Thyroid gland (tissue), 4 donors: ENCODE results near the gene TMOD3. TPM values are rescaled to one million over a fixed set of nuclear protein-coding genes. Genes with fewer than 3 reads are reported as not detected.

ENCODE experiments used
- DNase-seq, 2 donors: peaks; one replicate each; pipeline ENCODE4 v3.0.0-alpha.2; 2019
- H3K27ac ChIP-seq, 3 donors: fragments of 200-600 bp; sonication (generic); 1 replicate in 2 of 3; 2 replicates in 1 of 3; pipeline ENCODE4 v1.5.1; 2016 to 2019; ENCODE audit warnings: mild to moderate bottlenecking in 1 of 3, moderate library complexity in 1 of 3
- H3K27me3 ChIP-seq: fragments of 200-600 bp; sonication (generic); one replicate; pipeline ENCODE4 v1.5.1; 2019
- H3K36me3 ChIP-seq, 2 donors: fragments of 200-600 bp; sonication (generic); one replicate each; pipeline ENCODE4 v1.5.1; 2016 to 2019
- H3K4me1 ChIP-seq, 2 donors: fragments of 200-600 bp; sonication (generic); one replicate each; pipeline ENCODE4 v1.5.1; 2017 to 2019
- H3K4me3 ChIP-seq, 3 donors: fragments of 200-600 bp; sonication (generic); replicated peaks in 1 of 3; 1 replicate in 2 of 3; 2 replicates in 1 of 3; pipeline ENCODE4 v1.5.1; 2016; ENCODE audit warnings: mild to moderate bottlenecking in 1 of 3
- H3K9me3 ChIP-seq: fragments of 200-600 bp; sonication (generic); one replicate; pipeline ENCODE4 v1.5.1; 2017
- POLR2A ChIP-seq, 2 donors: fragments of 450-650 bp; IDR thresholded peaks; one replicate each; pipeline ENCODE4 v1.6.1; 2017; ENCODE audit warnings: antibody characterized with exemption in 2 of 2, mild to moderate bottlenecking in 2 of 2, moderate library complexity in 1 of 2
- WGBS, 2 donors: methylation state at CpG; one replicate each; pipeline ENCODE4 v1.1.5; 2017; 5-methylcytosine and 5-hydroxymethylcytosine counted together
- intact Hi-C: fragments of 100-400 bp; cut with DNase I; formaldehyde crosslinking; loops from one replicate; pipeline ENCODE4 v1.15.1; 2023
- total RNA-seq, 4 donors: library from RNA; depleted of rRNA; stranded (reverse); fragments of >200 nt; gene quantifications; one replicate each; pipeline ENCODE4 v1.2.3, GENCODE V29; 2016
- TF ChIP-seq, protein P1 (sequence below), 6 experiments: fragments of 200-600 bp in 3 of 6; fragments of 450-650 bp in 3 of 6; sonication (generic) in 3 of 6; IDR thresholded peaks; one replicate each; pipeline ENCODE4 v1.5.1; 2016 to 2019; ENCODE audit warnings: antibody characterized with exemption in 6 of 6, mild to moderate bottlenecking in 2 of 6, inconsistent platforms in 1 of 6, moderate library complexity in 1 of 6

Gene TMOD3
- total RNA-seq, 4 donors from 2014 or later, result 24.3 to 42.7 (median 30.9) TPM

DNA sequence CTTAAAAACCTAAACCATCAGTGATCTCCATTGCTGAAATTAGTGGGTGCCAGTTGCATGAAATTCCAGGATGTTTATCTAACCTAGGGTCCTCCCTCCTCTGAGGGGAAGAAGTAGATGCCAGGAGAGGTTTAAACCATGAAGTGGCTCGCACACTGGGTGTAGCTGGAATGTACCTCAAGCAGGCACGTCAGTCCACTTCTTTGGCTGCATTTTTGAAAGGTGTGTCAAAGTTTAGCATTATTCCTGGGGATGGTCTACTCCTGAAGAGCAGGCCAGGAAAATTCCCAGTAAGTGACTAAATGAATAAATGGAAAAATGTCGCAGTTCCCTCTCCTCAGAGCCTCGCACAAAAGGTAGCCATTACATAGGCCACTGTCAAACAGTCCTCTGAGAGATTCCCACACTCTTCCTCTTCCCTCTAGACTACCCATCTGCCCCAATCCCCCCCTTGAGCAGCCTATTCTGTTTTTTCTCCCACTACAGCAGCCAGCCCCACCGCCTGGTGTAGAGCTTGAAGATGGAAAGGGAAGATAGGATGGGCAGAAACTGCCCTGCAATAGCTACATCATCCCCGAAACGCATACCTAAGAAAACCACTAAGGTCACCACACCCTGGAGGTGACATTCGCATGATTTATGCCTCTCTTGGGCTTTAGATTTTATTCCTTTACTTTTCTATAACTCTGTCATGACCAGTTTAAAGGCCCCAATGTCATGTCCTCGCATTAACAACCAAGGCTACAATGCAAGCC lies 655 bp upstream of the TMOD3 start:
- no peaks in the 10 kb centered on the region for H3K36me3 ChIP-seq
- no peaks in the 10 kb centered on the region for H3K9me3 ChIP-seq
- no peaks in the 10 kb centered on the region for H3K27me3 ChIP-seq
- no peak overlapping the region for H3K4me3 ChIP-seq
- no peak overlapping the region for H3K27ac ChIP-seq
- H3K4me1 ChIP-seq, result peaks cover 12 to 14% of the 10 kb centered on the region in 2 donors
- TF ChIP-seq, protein P1, sequence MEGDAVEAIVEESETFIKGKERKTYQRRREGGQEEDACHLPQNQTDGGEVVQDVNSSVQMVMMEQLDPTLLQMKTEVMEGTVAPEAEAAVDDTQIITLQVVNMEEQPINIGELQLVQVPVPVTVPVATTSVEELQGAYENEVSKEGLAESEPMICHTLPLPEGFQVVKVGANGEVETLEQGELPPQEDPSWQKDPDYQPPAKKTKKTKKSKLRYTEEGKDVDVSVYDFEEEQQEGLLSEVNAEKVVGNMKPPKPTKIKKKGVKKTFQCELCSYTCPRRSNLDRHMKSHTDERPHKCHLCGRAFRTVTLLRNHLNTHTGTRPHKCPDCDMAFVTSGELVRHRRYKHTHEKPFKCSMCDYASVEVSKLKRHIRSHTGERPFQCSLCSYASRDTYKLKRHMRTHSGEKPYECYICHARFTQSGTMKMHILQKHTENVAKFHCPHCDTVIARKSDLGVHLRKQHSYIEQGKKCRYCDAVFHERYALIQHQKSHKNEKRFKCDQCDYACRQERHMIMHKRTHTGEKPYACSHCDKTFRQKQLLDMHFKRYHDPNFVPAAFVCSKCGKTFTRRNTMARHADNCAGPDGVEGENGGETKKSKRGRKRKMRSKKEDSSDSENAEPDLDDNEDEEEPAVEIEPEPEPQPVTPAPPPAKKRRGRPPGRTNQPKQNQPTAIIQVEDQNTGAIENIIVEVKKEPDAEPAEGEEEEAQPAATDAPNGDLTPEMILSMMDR (IDR thresholded peaks at IDR 0.05), result no peak
- no peak for TF ChIP-seq POLR2A (IDR thresholded peaks at IDR 0.05)
- no peak for DNase-seq
- intact Hi-C loops, result no loop called here
- 77 to 82% methylated on average over 9 of the region's 9 CpGs for WGBS, 2 donors

DNA sequence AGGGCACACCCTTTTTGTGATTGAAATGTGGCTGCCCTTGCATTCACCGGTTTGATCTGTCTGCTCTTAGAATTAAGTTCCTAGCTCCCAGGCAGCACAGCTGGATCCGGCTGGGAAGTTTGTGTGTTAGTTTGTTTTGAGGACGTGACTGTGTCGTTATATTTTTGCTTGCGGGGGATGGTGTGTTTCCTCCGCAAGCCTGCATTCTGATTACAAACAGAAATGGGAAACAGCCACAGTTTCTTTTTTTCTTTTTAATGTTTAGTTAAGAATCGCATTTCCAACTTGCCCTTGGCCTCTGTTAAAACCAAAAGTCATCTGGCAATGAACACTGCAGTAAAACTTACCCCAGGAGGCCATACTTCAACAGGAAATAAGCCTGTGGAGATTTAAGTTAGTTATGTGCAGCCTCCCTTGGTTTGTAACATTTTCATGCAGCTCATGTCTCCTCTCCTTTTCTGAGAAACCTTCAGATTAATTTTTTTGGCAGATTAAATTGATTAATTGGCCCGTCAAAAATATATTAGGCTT lies 888 bp downstream of the TMOD3 start:
- Histone ChIP-seq H3K4me3 (peak overlapping the region; percentile 66 to 92 (median 73)), H3K27ac (peak overlapping the region; percentile 64 to 90 (median 84)), H3K4me1 (peaks cover 14% of the 10 kb centered on the region in 2 donors), H3K9me3 (no peaks in the 10 kb centered on the region), H3K27me3 (no peaks in the 10 kb centered on the region), H3K36me3 (no peaks in the 10 kb centered on the region)
- WGBS, 2 donors, result 1 to 4% methylated on average over 8 of the region's 8 CpGs
- intact Hi-C loops, result no loop called here
- no peak for DNase-seq
- TF ChIP-seq, protein P1 (IDR thresholded peaks at IDR 0.05), result no peak
- no peak for TF ChIP-seq POLR2A (IDR thresholded peaks at IDR 0.05)

DNA sequence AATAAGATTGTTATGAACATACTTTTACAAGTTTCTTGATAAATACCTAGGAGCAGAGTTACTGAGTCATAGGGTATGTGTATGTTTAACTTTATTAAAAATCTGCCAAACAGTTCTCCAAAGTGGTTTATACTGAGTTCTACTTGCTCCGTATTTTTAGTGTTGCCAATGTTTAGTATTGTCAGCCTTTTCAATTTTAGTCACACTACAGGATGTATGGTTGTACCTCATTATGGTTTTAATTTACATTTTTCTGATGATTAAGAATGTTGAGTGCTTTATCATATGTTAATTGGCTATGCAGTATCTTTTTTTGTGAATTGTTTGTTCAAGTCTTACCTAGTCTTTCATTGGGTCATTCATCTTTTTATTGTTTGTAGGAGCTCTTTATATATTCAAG lies 4.3 kb downstream of the TMOD3 start:
- Histone ChIP-seq H3K36me3 (no peaks in the 10 kb centered on the region), H3K9me3 (no peaks in the 10 kb centered on the region), H3K27ac (no peak overlapping the region), H3K4me1 (peaks cover 22 to 33% of the 10 kb centered on the region in 2 donors), H3K4me3 (no peak overlapping the region), H3K27me3 (no peaks in the 10 kb centered on the region)
- no peak for DNase-seq
- no peak for TF ChIP-seq POLR2A (IDR thresholded peaks at IDR 0.05)
- TF ChIP-seq, protein P1 (IDR thresholded peaks at IDR 0.05), result no peak
- intact Hi-C loops, result no loop called here
- WGBS, 2 donors, result 90 to 92% methylated on average over 1 of the region's 1 CpG

DNA sequence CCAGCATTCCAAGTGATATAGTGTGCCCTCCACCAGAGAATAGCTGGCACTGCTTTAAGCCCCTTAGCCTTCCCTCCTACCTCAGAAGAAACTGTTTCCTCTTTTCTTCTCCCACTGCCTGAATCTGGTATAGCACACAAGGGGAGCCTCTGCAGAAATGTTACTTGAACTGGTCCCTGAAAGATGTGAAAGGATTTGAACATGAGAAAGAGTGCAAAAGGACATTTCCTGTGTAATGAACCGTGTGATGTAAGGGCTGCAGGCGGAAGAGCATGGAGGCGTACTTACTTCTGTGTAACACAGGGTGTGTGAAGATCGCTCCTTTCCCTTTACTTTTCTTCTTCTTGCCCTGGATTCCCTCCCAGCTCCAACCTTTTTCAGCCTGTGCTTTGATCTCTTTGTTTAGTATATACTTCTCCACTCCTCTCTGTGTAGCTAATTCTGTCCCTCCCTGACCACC lies 8.4 kb downstream of the TMOD3 start:
- H3K4me3 ChIP-seq, result no peak overlapping the region
- WGBS, 2 donors, result 53 to 62% methylated on average over 4 of the region's 4 CpGs
- no peaks in the 10 kb centered on the region for H3K36me3 ChIP-seq
- H3K9me3 ChIP-seq, result no peaks in the 10 kb centered on the region
- no peaks in the 10 kb centered on the region for H3K27me3 ChIP-seq
- peaks cover 8 to 37% of the 10 kb centered on the region in 2 donors for H3K4me1 ChIP-seq
- no peak overlapping the region for H3K27ac ChIP-seq
- intact Hi-C loops, result no loop called here
- no peak for DNase-seq
- TF ChIP-seq POLR2A (IDR thresholded peaks at IDR 0.05), result no peak
- TF ChIP-seq, protein P1 (IDR thresholded peaks at IDR 0.05), result no peak

DNA sequence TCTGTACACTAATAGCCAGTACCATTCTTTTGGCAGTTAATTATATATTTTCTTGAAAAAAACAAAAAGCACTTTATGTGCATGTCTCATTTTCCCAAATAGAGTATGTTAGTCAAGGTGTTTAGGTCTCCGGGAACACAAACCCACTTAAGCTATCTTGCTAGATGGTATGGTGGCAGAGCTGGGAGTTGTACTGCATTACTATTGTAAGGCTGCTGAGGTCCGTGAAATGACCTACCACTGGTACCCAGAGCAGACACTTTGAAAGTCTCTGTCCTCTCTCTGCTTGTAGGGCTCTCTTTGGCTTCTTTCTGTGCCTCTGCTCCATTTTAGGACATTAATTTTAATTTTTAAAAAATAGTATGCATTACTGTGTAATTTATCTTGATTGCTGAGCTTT lies 8.8 kb downstream of the TMOD3 start:
- no peak for DNase-seq
- intact Hi-C loops, result no loop called here
- H3K27ac ChIP-seq, result no peak overlapping the region

More for the DNA sequence above, 8.8 kb downstream of the TMOD3 start:
- Histone ChIP-seq H3K9me3 (no peaks in the 10 kb centered on the region), H3K36me3 (no peaks in the 10 kb centered on the region), H3K4me3 (no peak overlapping the region), H3K4me1 (peaks cover 13 to 41% of the 10 kb centered on the region in 2 donors), H3K27me3 (no peaks in the 10 kb centered on the region)
- 84 to 91% methylated on average over 2 of the region's 2 CpGs for WGBS, 2 donors
- TF ChIP-seq POLR2A (IDR thresholded peaks at IDR 0.05), result no peak
- TF ChIP-seq, protein P1 (IDR thresholded peaks at IDR 0.05), result no peak
